ENCODE data around the gene SMYD1.

Gene SMYD1

GRCh38 chr2:88147145-88147544 is 79.5 kb downstream of the SMYD1 start:
- no peak for DNase-seq

DNA sequence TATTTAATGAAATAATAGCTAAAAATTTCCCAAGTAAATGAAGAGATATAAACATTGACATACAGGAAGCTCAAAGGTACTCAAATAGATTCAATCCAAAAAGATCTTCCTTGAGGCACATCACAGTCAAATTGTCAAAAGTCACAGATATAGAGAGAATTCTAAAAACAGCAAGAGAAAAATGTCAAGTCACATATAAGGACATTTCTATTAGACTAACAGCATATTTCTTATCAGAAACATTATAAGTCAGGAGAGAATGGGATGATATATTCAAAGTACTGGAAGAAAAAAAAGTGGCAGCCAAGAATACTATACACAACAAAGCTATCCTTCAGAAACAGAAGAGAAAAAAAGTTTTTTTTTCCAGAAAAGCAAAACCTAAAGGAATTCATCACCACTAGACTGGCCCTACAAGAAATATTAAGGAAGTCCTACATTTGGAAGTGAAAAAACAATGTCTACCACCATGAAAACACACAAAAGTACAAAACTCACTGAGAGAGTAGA is 81.4 kb downstream of the SMYD1 start:
- no peak for DNase-seq

GRCh38 chr2:88159481-88159880 is 91.9 kb downstream of the SMYD1 start:
- no peak for DNase-seq

GRCh38 chr2:88159955-88160415 is 92.4 kb downstream of the SMYD1 start:
- peak; percentile 50 for DNase-seq

GRCh38 chr2:88160517-88160916 is 92.9 kb downstream of the SMYD1 start:
- DNase-seq = no peak

GRCh38 chr2:88161446-88162244 is 94.0 kb downstream of the SMYD1 start:
- no peak for DNase-seq
